NCI-H524 treated with DMSO at 0.1 percent for 48 hours (cell line): Measurements from ENCODE around the gene MDM2.

Experiments
- DNase-seq: peaks from one replicate; lab custom pipeline; 2025; lab: John Stamatoyannopoulos, UW

MDM2 gene

GRCh38 chr12:68807576-68808387 lies at the start of gene MDM2:
MDM2 (plus strand) TSS chr12:68808177; CDS start chr12:68808478, 301 bp downstream.
- DNase-seq, result peak; percentile 63

GRCh38 chr12:68759852-68760251 lies 48.1 kb upstream of the MDM2 start:
- no peak for DNase-seq

- no peak for DNase-seq
These were observed 47.1 kb upstream of the MDM2 start for GRCh38 chr12:68760806-68761441.

- no peak for DNase-seq
These were observed 46.5 kb upstream of the MDM2 start for GRCh38 chr12:68761442-68761812.

GRCh38 chr12:68761901-68762630 lies 45.9 kb upstream of the MDM2 start:
- DNase-seq, result no peak

GRCh38 chr12:68762691-68763090 lies 45.3 kb upstream of the MDM2 start:
- peak; percentile 43 for DNase-seq

GRCh38 chr12:68765696-68766095 lies 42.3 kb upstream of the MDM2 start:
- no peak for DNase-seq

- DNase-seq, result peak; percentile 57
These were observed 41.3 kb upstream of the MDM2 start for GRCh38 chr12:68766646-68767045.

GRCh38 chr12:68767191-68767590 lies 40.8 kb upstream of the MDM2 start:
- no peak for DNase-seq

GRCh38 chr12:68768431-68768939 lies 39.5 kb upstream of the MDM2 start:
- no peak for DNase-seq

- no peak for DNase-seq
These were observed 38.0 kb upstream of the MDM2 start for GRCh38 chr12:68769941-68770340.

- DNase-seq, result no peak
These were observed 36.6 kb upstream of the MDM2 start for GRCh38 chr12:68771223-68771925.

GRCh38 chr12:68772714-68773113 lies 35.3 kb upstream of the MDM2 start:
- no peak for DNase-seq

GRCh38 chr12:68773582-68773981 lies 34.4 kb upstream of the MDM2 start:
- no peak for DNase-seq

GRCh38 chr12:68775121-68775630 lies 32.8 kb upstream of the MDM2 start:
- DNase-seq, result no peak

- no peak for DNase-seq
These were observed 30.9 kb upstream of the MDM2 start for GRCh38 chr12:68776976-68777610.

GRCh38 chr12:68779280-68779679 lies 28.7 kb upstream of the MDM2 start:
- DNase-seq, result no peak

- no peak for DNase-seq
These were observed 27.2 kb upstream of the MDM2 start for GRCh38 chr12:68780731-68781130.

- DNase-seq, result no peak
These were observed 26.2 kb upstream of the MDM2 start for GRCh38 chr12:68781728-68782127.

GRCh38 chr12:68784015-68784414 lies 24.0 kb upstream of the MDM2 start:
- no peak for DNase-seq

- DNase-seq, result no peak
These were observed 22.6 kb upstream of the MDM2 start for GRCh38 chr12:68785358-68785757.
